ENCODE measurements around the gene CCNL1.
"Not testable (repeated sequence)": the region's sequence is repeated elsewhere in the genome, so short reads cannot be mapped to it uniquely, and the experiment has no call there.

CCNL1 gene

GRCh38 chr3:157121522-157121921 lies 38.4 kb downstream of the CCNL1 start:
- DNase-seq: no peak

DNA sequence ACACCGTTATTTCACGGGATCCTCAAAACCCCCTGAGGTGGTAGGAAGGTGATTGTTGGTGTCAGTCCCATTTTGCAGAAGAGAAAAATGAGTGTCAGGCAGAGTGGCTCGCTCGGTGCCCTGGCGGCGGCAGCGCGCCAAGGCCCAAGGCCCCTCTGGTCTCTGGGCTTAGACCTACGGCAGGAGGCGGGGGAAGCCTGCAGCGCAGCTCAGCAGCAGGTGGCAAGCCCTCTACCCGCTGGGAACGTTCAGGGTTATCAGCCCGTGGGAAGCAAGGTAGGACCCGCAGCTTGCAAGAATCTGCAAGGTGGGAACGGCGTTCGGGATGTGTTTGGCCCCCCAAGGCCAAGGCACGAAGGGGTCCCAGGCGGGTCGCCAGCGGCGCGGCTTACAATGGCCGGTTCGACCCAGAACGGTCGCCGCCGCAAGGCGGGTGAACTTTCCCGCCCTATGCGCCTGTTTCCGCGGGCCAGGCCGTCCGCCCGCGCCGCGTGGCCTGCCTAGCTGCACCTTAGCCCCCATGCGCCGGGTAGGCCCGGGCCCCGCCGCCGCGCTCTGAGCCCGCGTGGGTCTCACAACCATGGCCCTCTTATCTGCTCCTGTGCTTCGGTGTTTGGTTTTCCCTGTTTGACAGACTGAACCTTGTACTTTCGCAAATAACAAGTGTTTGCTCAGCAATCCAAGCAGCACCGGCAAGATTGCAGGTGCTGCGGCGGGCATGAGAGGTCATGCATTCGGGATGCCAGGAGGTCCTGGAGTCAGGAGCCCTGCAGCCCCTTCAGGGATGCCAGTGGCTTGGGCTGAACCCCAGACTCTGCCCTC lies 39.7 kb downstream of the CCNL1 start:
- no peak for DNase-seq

- no peak for DNase-seq
Measured at GRCh38 chr3:157119369-157119951, 40.5 kb downstream of the CCNL1 start.

GRCh38 chr3:157117875-157118654 lies 41.9 kb downstream of the CCNL1 start:
- no peak for DNase-seq

DNA sequence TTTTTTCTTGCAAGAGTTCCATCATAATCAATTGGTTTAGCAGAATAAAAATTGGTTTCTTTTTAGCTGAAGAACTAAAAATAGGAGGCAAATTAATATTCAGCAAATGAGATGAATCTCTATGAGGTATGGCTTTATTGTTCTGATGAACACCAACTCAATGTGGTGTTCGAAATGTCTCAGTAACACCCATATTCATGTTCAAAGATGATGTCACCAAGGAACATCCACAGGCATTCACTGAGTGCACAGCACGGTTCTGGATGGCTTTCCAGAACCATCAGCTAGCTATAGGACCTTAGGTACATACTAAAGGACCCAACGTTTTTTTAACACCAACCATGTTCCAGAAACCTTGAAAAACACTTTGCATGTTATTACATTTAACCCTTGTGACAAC lies 42.7 kb downstream of the CCNL1 start:
- no peak for DNase-seq

DNA sequence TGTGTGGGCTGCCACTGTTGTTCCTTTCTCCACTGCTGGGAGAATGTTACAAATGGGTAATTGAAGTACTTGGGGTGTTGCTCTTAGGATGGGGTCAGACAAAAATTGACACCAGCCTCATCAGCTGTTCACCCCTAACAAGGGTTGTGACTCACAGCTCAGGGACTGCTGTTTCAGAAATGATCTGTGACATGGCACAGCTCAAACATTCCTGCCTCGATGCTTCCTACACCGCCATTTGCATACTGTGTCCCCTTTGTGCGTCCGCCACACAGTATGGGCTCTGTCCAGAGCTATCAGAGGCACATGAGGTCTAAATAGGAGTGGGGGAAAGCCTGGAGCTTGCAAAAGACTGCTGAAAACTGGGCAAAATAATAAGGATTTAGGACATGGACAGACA lies 43.9 kb downstream of the CCNL1 start:
- DNase-seq: no peak

DNA sequence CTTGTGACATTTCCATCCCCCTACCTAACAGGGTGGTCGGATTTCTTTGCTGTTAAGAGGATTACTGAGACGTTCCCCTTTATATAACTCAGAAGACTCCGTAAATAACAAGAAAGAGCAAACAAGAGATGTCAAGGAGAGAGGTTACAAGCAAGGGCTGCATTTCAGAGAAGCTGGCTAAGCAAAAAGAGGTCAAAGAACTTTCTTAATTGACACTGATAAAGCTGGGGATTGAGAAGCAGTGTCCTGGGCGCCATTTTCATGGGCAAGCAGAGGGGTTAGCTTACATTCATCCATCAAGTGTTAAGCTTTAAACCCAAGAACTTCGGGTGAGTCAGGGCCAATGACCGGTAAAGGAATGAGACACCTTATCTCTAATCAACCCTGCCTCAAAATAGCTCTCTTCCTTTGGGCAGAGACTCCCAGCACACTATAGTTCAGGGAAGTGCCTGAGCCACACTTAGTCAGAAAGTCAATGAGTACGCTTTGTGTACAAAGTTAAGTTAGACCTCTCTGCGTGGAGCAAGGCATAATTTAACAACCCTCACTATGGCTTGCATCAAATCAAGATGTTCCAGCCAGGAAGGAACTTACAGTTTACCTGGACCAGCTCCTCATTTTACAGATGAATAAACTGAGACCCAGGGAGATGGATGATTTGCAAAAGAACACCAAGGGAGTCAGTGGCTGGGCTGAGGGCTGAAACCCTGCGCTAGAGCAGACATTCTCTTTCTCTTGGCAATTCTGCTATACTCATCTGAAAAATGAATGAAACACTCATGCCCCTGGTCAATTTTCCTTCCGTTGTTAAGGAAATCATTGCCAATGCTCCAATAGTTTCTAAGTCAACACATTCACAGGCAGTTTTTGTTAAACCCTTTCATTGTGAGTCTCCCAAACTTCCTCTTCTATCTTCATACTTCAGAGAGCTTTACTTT lies 44.6 kb downstream of the CCNL1 start:
- DNase-seq: no peak

- DNase-seq: no peak
Measured at GRCh38 chr3:157113832-157114505, 46.0 kb downstream of the CCNL1 start.

- DNase-seq: no peak
Measured at GRCh38 chr3:157112536-157112935, 47.4 kb downstream of the CCNL1 start.

- no peak for DNase-seq
Measured at GRCh38 chr3:157111518-157111917, 48.4 kb downstream of the CCNL1 start.

- no peak for DNase-seq
Measured at GRCh38 chr3:157110761-157111278, 49.1 kb downstream of the CCNL1 start.

GRCh38 chr3:157109267-157110141 lies 50.4 kb downstream of the CCNL1 start:
- no peak for DNase-seq

DNA sequence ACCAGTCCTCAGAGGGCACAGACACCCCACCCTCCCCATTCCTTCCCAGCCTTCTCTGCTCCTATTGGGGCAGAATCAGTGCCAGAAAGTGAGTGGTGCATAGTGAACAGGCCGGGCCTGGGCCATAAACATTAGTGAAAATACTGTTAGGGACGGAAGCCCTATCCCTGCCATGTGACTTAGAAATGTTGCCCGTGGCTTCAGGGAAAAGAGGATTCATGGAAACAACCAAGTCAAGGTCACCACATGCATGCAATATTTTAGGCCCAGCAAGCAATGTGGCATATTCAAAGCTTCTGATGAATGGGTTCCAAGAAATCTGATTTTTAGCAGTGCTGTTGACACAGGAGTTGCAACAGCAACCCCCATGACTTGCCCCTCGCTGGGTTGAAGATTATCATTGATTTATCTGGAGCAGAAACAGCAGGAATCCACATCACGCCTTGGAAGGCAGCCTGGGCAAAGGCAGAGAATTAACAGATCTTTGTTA lies 52.3 kb downstream of the CCNL1 start:
- DNase-seq: no peak

DNA sequence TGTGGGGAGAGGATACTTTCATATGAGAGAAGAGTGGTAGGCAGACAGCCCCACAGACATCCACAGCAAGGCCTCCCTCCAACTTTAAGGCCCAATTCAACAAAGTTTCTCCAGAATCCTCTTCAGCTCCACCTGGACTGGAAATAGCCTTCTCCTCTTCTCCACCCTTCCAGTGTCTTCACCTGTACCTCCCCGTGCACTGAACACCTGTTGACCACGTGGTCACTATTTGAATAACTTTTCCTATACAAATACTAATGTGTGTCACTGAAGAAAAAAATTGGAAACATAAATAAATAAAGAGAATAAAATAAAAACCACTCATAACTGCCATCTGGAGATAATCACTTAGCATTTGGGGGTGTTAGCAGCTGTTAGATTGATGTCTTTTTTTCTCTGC lies 52.9 kb downstream of the CCNL1 start:
- no peak for DNase-seq

DNA sequence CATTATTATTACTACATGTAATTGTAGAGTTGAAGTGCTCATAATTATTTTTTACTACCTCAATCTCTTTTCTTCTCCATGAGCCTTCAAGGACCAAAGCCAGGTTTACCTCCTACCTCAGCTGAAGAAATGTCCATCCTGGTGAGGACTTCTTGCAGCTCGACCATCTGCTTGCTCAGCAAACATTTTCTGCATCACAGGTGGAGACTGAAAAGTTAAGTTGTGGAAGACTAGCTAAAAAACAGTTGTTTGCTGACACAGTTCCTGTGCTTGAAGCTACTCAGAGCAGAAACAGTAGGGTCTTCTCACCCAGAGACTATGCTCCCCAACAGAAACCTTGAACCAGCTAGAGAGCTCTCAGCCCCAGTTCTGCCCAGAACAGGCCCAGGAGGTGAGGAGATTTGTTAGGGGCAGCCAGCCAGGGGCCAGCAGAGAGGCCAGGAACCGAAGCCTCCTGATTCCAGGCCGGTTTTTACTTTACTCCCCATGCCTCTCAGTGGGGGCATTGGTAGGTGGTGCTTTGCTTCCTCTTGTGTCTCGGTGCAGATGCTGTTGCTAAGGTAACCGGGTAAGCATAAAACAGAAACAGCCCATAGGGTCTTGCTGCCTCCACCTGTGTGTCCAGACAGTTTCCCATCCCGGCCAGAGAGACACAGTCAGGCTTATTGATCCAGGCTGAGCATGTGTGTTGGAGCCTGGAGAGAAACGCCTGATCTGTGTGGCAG lies 54.9 kb downstream of the CCNL1 start:
- DNase-seq: peak; percentile 43

GRCh38 chr3:157104521-157104920 lies 55.4 kb downstream of the CCNL1 start:
- no peak for DNase-seq

- DNase-seq: no peak
Measured at GRCh38 chr3:157103860-157104259, 56.1 kb downstream of the CCNL1 start.

DNA sequence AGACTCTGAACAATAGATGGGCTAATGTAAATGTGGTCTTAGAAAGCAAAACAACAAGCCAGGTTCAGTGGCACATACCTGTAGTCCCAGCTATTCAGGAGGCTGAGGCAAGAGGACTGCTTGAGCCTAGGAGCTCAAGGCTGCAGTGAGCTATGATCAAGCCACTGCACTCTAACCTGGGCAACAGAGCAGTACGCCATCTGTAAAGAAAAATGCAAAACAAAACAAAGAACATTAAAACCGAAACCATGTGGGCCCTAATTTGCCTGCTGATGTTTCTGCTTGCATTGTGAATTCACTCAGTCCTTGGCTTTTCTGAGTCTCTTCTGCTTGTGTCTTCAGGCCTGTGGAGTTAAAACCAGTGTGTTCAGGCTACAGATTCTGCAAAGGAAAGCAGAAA lies 56.7 kb downstream of the CCNL1 start:
- no peak for DNase-seq

DNA sequence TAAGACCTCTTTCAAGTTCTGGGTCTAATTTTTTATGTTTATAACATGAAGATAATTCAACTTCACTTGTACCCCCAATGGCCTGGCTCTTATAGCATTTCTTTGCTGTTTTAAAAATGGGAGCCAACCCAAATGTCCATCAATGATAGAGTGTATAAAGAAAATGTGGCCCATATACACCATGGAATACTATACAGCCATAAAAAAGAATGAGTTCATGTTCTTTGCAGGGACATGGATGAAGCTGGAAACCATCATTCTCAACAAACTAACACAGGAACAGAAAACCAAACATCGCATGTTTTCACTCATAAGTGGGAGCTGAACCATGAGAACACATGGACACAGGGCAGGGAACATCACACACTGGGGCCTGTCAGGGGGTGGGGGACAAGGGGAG lies 57.4 kb downstream of the CCNL1 start:
- DNase-seq: not testable (repeated sequence)

DNA sequence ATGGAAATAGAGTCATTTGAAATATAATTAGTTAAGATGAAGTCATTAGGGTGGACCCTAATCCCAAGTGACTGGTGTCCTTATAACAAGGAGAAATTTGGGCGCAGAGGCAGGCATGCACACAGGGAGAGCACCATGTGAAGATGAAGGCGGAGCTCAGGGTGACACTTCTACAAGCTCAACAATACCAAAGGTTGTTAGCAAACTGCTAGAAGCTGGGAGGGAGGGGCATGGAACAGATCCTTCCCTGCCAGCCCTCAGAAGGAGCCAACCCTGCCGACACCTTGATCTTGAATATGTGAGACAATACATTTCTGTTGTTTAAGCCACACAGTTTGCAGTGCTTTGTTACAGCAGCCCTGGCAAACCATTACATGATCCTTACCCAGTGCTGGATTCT lies 57.8 kb downstream of the CCNL1 start:
- DNase-seq: no peak

Data from right hindlimb (tissue), 1 donor.